Cardiac fibroblast (primary cell): ENCODE measurements around the gene CHTOP.
A peak's percentile ranks its signal among the peaks of the same experiment; 100 is the strongest.

Experiments
- DNase-seq, 2 donors: peaks; one replicate each; pipeline versions ENCODE4 v3.0.0 to v3.0.0-alpha.2; 2010; ENCODE audit warnings: low read depth in 2 of 2
- H3K4me3 ChIP-seq, 2 donors: replicated peaks in 1 of 2; 1 replicate in 1 of 2; 2 replicates in 1 of 2; pipeline ENCODE4 v1.5.1; 2011; ENCODE audit warnings: low read depth in 2 of 2, low read length in 2 of 2, mild to moderate bottlenecking in 2 of 2, moderate library complexity in 1 of 2
- TF ChIP-seq, protein P1 (sequence below): IDR thresholded peaks from one replicate; pipeline ENCODE4 v1.5.1; 2011; ENCODE audit warnings: low read depth, mild to moderate bottlenecking, low read length, inconsistent platforms

The CHTOP gene

DNA sequence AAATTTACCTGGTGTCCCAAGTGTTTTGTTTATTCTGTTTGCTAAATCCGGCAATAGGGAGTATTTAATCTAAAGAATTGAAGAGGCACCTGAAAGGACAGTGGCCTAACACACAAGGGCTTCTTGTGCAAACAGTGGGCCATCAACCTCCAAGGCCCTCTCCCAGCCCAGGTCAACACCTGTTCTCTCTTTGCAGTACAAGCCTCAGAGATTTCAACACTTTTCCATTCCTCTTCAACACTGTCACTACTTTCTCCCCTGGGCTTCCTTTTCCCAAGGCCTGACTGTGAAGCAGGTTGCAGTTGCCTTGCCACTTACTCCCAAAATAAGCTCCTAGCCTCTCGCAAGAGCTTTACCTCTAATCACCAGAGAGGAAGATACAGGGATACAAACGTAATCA is 21.5 kb downstream of the CHTOP start:
- DNase-seq: no peak
- TF ChIP-seq, protein P1, sequence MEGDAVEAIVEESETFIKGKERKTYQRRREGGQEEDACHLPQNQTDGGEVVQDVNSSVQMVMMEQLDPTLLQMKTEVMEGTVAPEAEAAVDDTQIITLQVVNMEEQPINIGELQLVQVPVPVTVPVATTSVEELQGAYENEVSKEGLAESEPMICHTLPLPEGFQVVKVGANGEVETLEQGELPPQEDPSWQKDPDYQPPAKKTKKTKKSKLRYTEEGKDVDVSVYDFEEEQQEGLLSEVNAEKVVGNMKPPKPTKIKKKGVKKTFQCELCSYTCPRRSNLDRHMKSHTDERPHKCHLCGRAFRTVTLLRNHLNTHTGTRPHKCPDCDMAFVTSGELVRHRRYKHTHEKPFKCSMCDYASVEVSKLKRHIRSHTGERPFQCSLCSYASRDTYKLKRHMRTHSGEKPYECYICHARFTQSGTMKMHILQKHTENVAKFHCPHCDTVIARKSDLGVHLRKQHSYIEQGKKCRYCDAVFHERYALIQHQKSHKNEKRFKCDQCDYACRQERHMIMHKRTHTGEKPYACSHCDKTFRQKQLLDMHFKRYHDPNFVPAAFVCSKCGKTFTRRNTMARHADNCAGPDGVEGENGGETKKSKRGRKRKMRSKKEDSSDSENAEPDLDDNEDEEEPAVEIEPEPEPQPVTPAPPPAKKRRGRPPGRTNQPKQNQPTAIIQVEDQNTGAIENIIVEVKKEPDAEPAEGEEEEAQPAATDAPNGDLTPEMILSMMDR: no peak
- no peak overlapping the region for H3K4me3 ChIP-seq

DNA sequence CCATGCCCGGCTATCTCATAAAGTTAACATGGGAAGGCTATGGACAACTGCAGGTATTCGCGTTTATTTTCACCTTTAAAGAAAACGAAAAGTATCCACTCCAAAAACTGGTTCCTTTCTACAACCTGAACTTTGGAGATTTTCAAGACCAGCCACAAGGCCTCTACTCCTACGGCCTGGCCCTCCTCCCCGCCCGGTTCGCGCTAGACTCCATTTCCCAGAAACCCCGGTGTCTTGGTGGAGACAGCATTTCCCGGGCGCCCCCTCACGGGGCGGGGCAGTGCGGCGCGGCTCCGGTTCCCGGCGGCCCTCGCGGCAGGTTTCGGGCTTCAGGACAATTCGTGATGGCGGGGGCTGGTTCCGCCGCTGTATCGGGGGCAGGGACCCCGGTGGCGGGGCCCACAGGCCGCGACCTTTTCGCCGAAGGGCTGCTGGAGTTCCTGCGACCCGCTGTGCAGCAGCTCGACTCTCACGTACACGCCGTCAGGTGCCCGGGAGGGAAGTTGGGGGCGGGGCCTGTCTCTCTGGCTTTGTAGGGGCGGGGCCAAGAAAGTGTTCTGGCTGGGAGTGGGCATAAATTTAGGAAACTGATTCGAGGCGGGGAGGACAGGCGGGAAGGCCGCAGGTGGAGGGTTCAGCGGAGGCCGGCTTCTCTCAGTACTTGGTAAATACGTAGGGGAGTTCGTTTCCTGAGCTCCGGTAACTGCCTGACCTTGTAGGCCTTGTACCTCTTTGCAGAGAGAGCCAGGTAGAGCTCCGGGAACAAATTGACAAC is 24.7 kb downstream of the CHTOP start, which contains the start of gene SNAPIN:
TSS of gene SNAPIN (plus strand) at position 304 of the 775 bp plus-strand sequence. CDS start at position 345, 41 bp downstream.
- peak within 1 kb of the TSS; percentile 81 to 91 for H3K4me3 ChIP-seq
- peak; percentile 84 to 91 for DNase-seq
- TF ChIP-seq, protein P1: no peak

DNA sequence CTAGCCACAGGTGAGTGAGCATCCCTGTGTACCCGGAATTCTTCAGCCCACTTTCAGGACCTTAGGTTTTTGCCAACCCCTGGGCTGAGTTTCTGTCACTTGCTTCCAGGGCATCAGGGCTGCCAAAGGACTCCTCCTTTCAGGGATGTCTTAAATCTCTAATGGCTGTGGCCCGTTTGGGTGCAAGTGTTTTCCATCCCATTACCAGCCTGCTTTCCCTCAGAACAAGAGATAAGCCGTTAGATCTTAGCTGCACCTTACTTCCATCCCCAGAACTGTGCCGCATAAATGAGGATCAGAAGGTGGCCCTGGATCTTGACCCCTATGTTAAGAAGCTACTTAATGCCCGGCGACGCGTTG is 25.3 kb downstream of the CHTOP start:
- peak overlapping the region; percentile 81 to 91 for H3K4me3 ChIP-seq
- no peak for DNase-seq
- TF ChIP-seq, protein P1: no peak

DNA sequence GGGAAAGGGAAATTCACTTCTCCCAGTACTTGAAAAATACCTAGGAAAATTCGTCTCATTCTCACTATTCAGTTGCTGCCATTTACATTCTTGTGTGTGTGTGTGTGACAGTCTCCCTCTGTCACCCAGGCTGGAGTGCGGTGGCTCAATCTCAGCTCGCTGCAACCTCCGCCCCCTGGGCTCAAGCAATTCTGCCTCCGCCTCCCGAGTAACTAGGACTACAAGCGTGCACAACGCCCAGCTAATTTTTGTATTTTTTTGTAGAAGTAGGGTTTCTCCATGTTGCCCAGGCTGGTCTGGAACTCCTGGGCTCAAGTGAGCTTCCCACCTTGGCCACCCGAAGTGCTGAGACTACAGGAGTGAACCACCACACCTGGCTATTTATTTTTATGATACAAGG is 25.8 kb downstream of the CHTOP start:
- no peak for DNase-seq
- H3K4me3 ChIP-seq: peak overlapping the region; percentile 81 to 91
- TF ChIP-seq, protein P1: no peak

DNA sequence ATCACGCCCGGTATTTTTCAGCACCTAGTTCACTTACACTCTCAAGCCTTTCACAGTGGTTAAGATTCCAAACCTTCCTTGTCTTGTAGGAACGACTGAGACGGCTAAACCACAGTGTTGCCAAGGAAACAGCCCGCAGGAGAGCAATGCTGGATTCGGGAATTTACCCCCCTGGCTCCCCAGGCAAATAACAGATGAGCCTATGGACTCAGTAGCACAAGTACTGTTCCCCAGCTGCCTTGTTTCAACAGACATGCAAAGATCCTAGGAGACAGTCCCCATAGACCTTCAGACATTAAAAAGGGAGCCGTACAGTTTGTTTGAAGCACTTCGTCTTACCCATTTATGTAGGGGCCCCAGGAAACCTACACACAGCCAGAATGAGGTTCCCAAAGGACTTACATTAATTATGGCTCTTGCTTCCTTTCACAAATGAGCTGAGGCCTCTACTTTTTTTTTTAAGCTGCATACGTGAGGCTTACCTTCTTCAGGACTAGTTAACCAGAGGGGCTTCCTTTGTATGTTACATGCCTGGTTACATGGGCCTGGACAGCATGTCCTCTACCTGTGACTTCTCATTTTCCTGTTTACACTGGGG is 27.3 kb downstream of the CHTOP start:
- DNase-seq: no peak
- H3K4me3 ChIP-seq: no peak overlapping the region
- TF ChIP-seq, protein P1: no peak

DNA sequence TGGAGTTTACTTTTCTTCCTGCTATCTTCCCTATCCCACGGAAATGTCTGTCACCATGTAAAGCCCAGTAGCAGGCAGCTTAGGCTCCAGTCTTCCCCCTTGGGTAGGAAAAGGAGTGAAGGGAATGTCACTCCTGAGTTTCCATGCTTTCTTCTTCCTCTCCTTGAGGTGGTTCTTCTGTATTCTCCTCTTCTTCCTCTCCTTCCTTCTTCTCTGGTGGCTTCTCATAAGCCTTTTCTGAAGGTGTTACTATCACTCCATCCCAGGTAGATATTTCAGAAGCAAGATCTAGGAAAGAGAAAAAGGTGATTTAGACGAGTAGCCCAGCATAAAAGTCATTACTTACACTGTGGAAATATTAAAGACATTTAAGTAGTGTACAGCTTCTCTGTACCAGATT is 28.4 kb downstream of the CHTOP start:
- H3K4me3 ChIP-seq: no peak overlapping the region
- DNase-seq: no peak
- TF ChIP-seq, protein P1: no peak
